Measurements from ENCODE around the gene RCOR1. TPM values are rescaled to one million over a fixed set of nuclear protein-coding genes. Genes with fewer than 3 reads are reported as not detected.

Gene RCOR1
- total and polyA plus RNA-seq, 2 donors (not counting 1 experiment from before 2014, with no cell fraction given): 8.7 to 37.1 TPM

DNA sequence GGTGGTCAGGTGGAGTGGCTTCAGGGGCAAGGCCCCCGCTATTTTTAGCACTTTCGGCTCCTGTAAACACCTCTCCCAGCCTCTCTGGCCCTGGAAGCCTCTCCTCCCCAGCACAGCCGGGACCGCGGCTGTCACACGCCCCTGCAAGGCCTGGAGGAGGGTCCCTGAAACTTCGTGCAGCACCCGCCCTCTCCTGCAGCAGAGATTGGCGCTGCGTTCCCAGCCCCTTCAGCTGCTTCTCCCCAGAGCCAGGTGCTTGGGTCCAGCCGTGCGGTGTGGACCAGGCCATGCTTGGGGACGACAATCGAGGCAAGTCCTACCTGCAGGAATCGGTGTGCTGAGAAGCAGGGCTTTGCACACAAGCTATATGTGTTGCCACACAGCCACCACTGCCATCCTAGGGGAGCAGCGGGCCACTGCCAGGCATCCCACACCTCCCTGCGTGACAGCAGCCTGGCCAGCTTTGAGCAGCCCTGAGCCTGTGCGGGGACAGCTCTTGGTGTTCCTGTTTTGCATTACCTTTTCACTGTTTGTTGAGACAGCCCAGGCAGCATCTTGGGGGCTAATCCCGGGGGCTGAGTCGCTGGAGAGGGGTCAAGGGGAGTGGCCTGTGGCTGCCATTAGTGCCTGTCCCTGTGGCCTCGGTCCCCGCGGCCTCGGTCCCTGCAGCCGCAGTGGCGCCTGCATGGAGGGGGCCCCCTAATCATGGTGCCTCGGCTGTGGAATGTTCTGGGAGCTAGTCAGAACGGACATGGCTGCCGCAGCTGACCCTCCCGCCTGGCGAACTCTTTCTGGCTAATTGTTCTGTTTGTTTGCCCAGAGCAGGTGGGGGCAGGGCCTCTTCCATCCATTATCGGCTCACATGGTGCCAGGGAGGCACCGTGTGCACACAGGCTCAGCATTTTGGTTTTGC, 157.2 kb downstream of the RCOR1 start:
- Histone ChIP-seq H3K27me3 (replicated peaks in 1 of 4; ENCODE audit: control extremely low read depth in 1 of 4, control insufficient read depth in 3 of 4, insufficient read depth in 4 of 4, low read length in 3 of 4) (no peaks in the 10 kb centered on the region), H2AFZ (ENCODE audit: insufficient read depth, low read depth, low read length, poor library complexity, severe bottlenecking) (no peak overlapping the region), H3K9ac (ENCODE audit: low read length) (no peak overlapping the region), H3K27ac (ENCODE audit: low read length in 2 of 2) (no peak overlapping the region), H3K4me2 (replicated peaks; ENCODE audit: low read depth, low read length, poor library complexity, severe bottlenecking) (no peak overlapping the region), H3K4me3 (ENCODE audit: control extremely low read depth in 1 of 5, extremely low read depth in 1 of 5, insufficient read depth in 1 of 5, low read depth in 2 of 5, low read length in 4 of 5) (no peak overlapping the region), H3K9me3 (ENCODE audit: control extremely low read depth in 1 of 3, control insufficient read depth in 2 of 3, insufficient read depth in 1 of 3, low read length in 2 of 3) (no peaks in the 10 kb centered on the region), H3K36me3 (replicated peaks in 1 of 2; ENCODE audit: control extremely low read depth in 1 of 2, control insufficient read depth in 1 of 2, extremely low read depth in 1 of 2, insufficient read depth in 2 of 2, low read length in 1 of 2) (no peaks in the 10 kb centered on the region), H4K20me1 (ENCODE audit: control insufficient read depth, insufficient read depth, low read length, poor library complexity, severe bottlenecking) (no peaks in the 10 kb centered on the region), H3K4me1 (ENCODE audit: control insufficient read depth in 2 of 2, insufficient read depth in 2 of 2, low read length in 2 of 2) (peaks cover 10 to 12% of the 10 kb centered on the region in 2 donors), H3K79me2 (ENCODE audit: control insufficient read depth, insufficient read depth, low read length) (no peaks in the 10 kb centered on the region)
- WGBS (ENCODE audit: insufficient coverage): 98% methylated on average over 32 of the region's 33 CpGs
- Mint-ChIP-seq H3K4me3 (no peak overlapping the region), H3K27ac (no peak overlapping the region), H3K9me3 (ENCODE audit: insufficient read depth) (no peaks in the 10 kb centered on the region), H3K27me3 (no peaks in the 10 kb centered on the region), H3K4me1 (peaks cover 18% of the 10 kb centered on the region)
- CTCF ChIA-PET: no interaction called here
- intact Hi-C loops (cut with micrococcal nuclease): no loop called here
- no peak for DNase-seq
- no peak for TF ChIP-seq EZH2 (IDR thresholded peaks at IDR 0.05; ENCODE audit: borderline replicate concordance, insufficient read depth, low read depth, low read length, poor library complexity, severe bottlenecking)
- TF ChIP-seq, protein P1, sequence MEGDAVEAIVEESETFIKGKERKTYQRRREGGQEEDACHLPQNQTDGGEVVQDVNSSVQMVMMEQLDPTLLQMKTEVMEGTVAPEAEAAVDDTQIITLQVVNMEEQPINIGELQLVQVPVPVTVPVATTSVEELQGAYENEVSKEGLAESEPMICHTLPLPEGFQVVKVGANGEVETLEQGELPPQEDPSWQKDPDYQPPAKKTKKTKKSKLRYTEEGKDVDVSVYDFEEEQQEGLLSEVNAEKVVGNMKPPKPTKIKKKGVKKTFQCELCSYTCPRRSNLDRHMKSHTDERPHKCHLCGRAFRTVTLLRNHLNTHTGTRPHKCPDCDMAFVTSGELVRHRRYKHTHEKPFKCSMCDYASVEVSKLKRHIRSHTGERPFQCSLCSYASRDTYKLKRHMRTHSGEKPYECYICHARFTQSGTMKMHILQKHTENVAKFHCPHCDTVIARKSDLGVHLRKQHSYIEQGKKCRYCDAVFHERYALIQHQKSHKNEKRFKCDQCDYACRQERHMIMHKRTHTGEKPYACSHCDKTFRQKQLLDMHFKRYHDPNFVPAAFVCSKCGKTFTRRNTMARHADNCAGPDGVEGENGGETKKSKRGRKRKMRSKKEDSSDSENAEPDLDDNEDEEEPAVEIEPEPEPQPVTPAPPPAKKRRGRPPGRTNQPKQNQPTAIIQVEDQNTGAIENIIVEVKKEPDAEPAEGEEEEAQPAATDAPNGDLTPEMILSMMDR (IDR thresholded peaks at IDR 0.05): no peak
- ATAC-seq (ENCODE audit: low read depth): no peak
- POLR2A ChIA-PET: interaction anchor here (0.5 kb wide), 1 partner anchor 470 kb away, joined by 4 read pairs; no protein-coding TSS in a partner anchor

DNA sequence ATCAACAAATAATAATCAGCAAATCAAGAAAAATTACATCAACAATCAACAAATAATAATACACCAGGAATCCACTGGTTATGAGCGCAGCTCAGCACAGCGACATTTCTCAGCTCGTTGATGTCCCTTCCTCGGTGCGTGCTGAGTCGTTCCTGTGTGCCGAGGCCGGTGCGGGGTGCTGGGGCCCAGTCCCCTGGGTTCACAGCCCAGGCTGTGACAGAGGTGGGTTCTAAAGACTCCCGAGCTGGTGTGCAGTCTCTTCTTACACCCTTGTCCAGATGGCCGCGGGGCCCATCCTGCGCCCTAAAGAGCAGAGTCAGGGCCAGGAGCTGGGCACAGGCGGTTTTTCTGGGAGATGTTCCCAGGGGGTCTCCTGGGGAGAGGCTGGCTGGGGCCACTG, 157.9 kb downstream of the RCOR1 start:
- intact Hi-C loops (cut with micrococcal nuclease): no loop called here
- Histone ChIP-seq H3K27ac (ENCODE audit: low read length in 2 of 2) (no peak overlapping the region), H3K4me1 (ENCODE audit: control insufficient read depth in 2 of 2, insufficient read depth in 2 of 2, low read length in 2 of 2) (peaks cover 18 to 19% of the 10 kb centered on the region in 2 donors), H3K79me2 (ENCODE audit: control insufficient read depth, insufficient read depth, low read length) (no peaks in the 10 kb centered on the region), H3K4me3 (ENCODE audit: control extremely low read depth in 1 of 5, extremely low read depth in 1 of 5, insufficient read depth in 1 of 5, low read depth in 2 of 5, low read length in 4 of 5) (no peak overlapping the region), H2AFZ (ENCODE audit: insufficient read depth, low read depth, low read length, poor library complexity, severe bottlenecking) (no peak overlapping the region), H3K4me2 (replicated peaks; ENCODE audit: low read depth, low read length, poor library complexity, severe bottlenecking) (no peak overlapping the region), H3K9ac (ENCODE audit: low read length) (no peak overlapping the region), H3K9me3 (ENCODE audit: control extremely low read depth in 1 of 3, control insufficient read depth in 2 of 3, insufficient read depth in 1 of 3, low read length in 2 of 3) (no peaks in the 10 kb centered on the region), H3K36me3 (replicated peaks in 1 of 2; ENCODE audit: control extremely low read depth in 1 of 2, control insufficient read depth in 1 of 2, extremely low read depth in 1 of 2, insufficient read depth in 2 of 2, low read length in 1 of 2) (no peaks in the 10 kb centered on the region), H4K20me1 (ENCODE audit: control insufficient read depth, insufficient read depth, low read length, poor library complexity, severe bottlenecking) (no peaks in the 10 kb centered on the region), H3K27me3 (replicated peaks in 1 of 4; ENCODE audit: control extremely low read depth in 1 of 4, control insufficient read depth in 3 of 4, insufficient read depth in 4 of 4, low read length in 3 of 4) (no peaks in the 10 kb centered on the region)
- WGBS (ENCODE audit: insufficient coverage): 96% methylated on average over 14 of the region's 14 CpGs
- Mint-ChIP-seq H3K27ac (no peak overlapping the region), H3K4me1 (peaks cover 25% of the 10 kb centered on the region), H3K9me3 (ENCODE audit: insufficient read depth) (no peaks in the 10 kb centered on the region), H3K4me3 (no peak overlapping the region), H3K27me3 (no peaks in the 10 kb centered on the region)
- ChIA-PET POLR2A (no interaction called here), CTCF (no interaction called here)
- DNase-seq (no peak), ATAC-seq (ENCODE audit: low read depth) (no peak)
- no peak for TF ChIP-seq EZH2 (IDR thresholded peaks at IDR 0.05; ENCODE audit: borderline replicate concordance, insufficient read depth, low read depth, low read length, poor library complexity, severe bottlenecking)
- TF ChIP-seq, protein P1 (IDR thresholded peaks at IDR 0.05): no peak

Data from B cell (primary cell).